GM12892 (cell line): Measurements from ENCODE around the gene LYRM4.

Experiments
- POLR2A ChIP-seq: IDR thresholded peaks from 2 replicates; pipeline ENCODE4 v1.6.1; 2011; ENCODE audit warnings: low read depth, low read length, control low read depth
- POLR2AphosphoS5 ChIP-seq: IDR thresholded peaks from 2 replicates; pipeline ENCODE4 v1.6.1; 2011; ENCODE audit warnings: low read depth, low read length, control low read depth
- TAF1 ChIP-seq: IDR thresholded peaks from 2 replicates; pipeline ENCODE4 v1.6.1; 2011; ENCODE audit warnings: low read depth, mild to moderate bottlenecking, control low read depth, low read length, borderline replicate concordance

DNA sequence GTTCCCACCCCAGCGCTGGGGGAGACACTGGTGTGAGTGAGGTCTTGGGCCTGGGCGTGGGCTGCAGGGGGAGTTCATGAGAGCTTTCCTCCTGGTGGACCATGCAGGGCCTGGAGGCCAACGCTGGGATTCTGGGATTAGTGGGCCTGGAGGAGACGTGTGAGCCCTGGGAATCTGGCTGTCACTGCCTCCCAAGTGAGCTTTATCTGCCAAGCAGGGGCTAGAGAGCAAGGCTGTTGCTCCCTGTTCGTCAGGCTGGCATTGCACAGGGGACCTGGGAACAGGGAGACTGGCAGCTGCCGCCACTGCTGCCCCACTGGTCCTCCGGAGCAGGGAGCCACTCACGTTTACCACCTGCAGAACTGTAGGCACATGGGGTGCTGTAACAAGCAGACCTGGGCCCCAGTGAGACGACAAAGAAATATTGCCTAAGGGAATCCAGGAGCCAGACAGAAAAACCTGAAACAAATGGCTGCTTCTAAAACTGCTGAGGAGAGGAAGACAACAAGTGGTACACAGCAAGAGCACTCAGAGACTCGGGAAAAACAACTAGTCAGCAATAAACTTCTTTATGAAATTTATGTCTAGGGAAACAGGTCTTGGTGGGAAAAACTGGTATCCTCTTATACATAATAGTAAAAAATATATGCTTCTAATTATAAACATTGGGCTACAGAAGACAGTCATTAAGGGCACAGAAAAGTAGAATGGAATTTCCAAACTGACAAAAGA, 130.4 kb downstream of the LYRM4 start:
- TF ChIP-seq TAF1 (no peak), POLR2A (no peak), POLR2AphosphoS5 (no peak)
